ENCODE results near the gene STAT3.
"Not testable (repeated sequence)": the region's sequence is repeated elsewhere in the genome, so short reads cannot be mapped to it uniquely, and the experiment has no call there.

The STAT3 gene

DNA sequence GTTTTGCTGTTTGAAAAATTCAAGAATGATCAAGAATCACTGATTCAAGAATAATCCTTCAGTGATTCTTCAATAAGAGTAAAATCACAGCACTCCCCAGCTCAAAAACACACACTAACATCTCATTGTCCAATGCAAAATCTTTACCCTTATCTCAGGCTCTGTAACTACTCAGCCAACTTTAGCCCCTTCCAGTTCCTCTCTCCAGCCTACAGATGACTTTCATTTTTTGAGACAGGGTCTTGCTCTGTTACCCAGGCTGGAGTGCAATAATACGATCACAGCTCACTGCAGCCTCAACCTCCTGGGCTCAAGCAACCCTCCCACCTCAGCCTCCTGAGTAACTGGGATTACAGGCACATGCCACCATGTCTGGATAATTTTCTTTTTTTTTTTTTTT is 25.0 kb downstream of the STAT3 start:
- Histone ChIP-seq H3K27me3 (ENCODE audit: low read depth) (no peaks in the 10 kb centered on the region), H3K4me3 (no peak overlapping the region), H3K36me3 (replicated peaks) (no peaks in the 10 kb centered on the region), H3K9me3 (no peaks in the 10 kb centered on the region), H3K4me1 (peaks cover 45% of the 10 kb centered on the region)
- in situ Hi-C loops (cut with MboI; ENCODE audit: low sequenced_read_pairs) = no loop called here
- DNase-seq (ENCODE audit: low spot score in 2 of 2) = no peak

GRCh38 chr17:42362245-42362961 is 25.8 kb downstream of the STAT3 start:
- in situ Hi-C loops (cut with MboI; ENCODE audit: low sequenced_read_pairs) = no loop called here
- peak; percentile 77 to 83 for DNase-seq (ENCODE audit: low spot score in 2 of 2)

GRCh38 chr17:42361781-42362186 is 26.5 kb downstream of the STAT3 start:
- in situ Hi-C loops (cut with MboI; ENCODE audit: low sequenced_read_pairs) = no loop called here
- no peaks in the 10 kb centered on the region for H3K9me3 ChIP-seq
- no peaks in the 10 kb centered on the region for H3K36me3 ChIP-seq (replicated peaks)
- H3K27me3 ChIP-seq (ENCODE audit: low read depth) = no peaks in the 10 kb centered on the region
- H3K4me3 ChIP-seq = no peak overlapping the region
- peaks cover 31% of the 10 kb centered on the region for H3K4me1 ChIP-seq
- DNase-seq (ENCODE audit: low spot score in 2 of 2) = peak; percentile 59 to 62

More at GRCh38 chr17:42362245-42362961, 25.8 kb downstream of the STAT3 start:
- no peak overlapping the region for H3K4me3 ChIP-seq
- H3K4me1 ChIP-seq = peaks cover 37% of the 10 kb centered on the region
- no peaks in the 10 kb centered on the region for H3K36me3 ChIP-seq (replicated peaks)
- no peaks in the 10 kb centered on the region for H3K9me3 ChIP-seq
- H3K27me3 ChIP-seq (ENCODE audit: low read depth) = no peaks in the 10 kb centered on the region

DNA sequence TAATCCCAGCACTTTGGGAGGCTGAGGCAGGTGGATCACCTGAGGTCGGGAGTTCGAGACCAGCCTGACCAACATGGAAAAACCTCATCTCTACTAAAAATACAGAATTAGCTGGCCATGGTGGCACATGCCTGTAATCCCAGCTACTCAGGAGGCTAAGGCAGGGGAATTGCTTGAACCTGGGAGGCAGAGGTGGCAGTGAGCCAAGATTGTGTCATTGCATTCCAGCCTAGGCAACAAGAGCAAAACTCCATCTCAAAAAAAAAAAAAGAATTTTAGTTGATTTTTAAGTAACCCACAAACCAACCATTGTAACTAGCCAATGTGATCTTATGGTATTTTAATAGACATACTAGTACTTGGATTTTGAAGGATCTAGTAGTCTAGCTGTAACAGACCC is 27.9 kb downstream of the STAT3 start:
- H3K4me1 ChIP-seq = peaks cover 25% of the 10 kb centered on the region
- not testable (repeated sequence) for H3K9me3 ChIP-seq

GRCh38 chr17:42359133-42359532 is 29.1 kb downstream of the STAT3 start:
- Histone ChIP-seq H3K27me3 (ENCODE audit: low read depth) (no peaks in the 10 kb centered on the region), H3K4me3 (no peak overlapping the region), H3K36me3 (replicated peaks) (no peaks in the 10 kb centered on the region), H3K9me3 (no peaks in the 10 kb centered on the region), H3K4me1 (peaks cover 26% of the 10 kb centered on the region)
- in situ Hi-C loops (cut with MboI; ENCODE audit: low sequenced_read_pairs) = no loop called here
- no peak for DNase-seq (ENCODE audit: low spot score in 2 of 2)

More for the DNA sequence above, 27.9 kb downstream of the STAT3 start:
- H3K4me3 ChIP-seq; H3K27me3 ChIP-seq (ENCODE audit: low read depth); in situ Hi-C loops (cut with MboI; ENCODE audit: low sequenced_read_pairs); H3K36me3 ChIP-seq (replicated peaks): not testable (repeated sequence)
- DNase-seq (ENCODE audit: low spot score in 2 of 2) = peak in 1 of 2 experiments; percentile 21

DNA sequence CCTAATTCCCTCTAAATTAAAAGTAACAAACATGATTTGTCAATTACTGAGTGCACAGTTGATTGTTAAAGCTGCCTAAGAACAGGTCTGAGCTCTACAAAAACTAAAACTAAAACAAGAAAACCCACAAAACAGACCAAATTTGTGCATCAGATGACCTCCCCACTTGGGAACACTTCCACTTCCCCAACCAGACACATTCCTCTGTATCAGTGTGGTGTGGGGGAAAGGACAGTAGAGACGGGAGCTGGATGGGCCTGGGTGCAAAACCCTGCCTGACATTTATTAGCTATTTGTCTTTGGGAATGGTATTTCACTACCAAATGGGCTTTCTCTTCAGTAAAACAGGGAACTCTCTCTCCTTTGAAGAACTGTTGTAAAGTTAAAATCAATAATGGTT is 29.8 kb downstream of the STAT3 start:
- in situ Hi-C loops (cut with MboI; ENCODE audit: low sequenced_read_pairs) = no loop called here
- H3K4me3 ChIP-seq = no peak overlapping the region
- no peak for DNase-seq (ENCODE audit: low spot score in 2 of 2)
- H3K9me3 ChIP-seq = no peaks in the 10 kb centered on the region
- peaks cover 26% of the 10 kb centered on the region for H3K4me1 ChIP-seq
- H3K36me3 ChIP-seq (replicated peaks) = no peaks in the 10 kb centered on the region
- H3K27me3 ChIP-seq (ENCODE audit: low read depth) = no peaks in the 10 kb centered on the region

DNA sequence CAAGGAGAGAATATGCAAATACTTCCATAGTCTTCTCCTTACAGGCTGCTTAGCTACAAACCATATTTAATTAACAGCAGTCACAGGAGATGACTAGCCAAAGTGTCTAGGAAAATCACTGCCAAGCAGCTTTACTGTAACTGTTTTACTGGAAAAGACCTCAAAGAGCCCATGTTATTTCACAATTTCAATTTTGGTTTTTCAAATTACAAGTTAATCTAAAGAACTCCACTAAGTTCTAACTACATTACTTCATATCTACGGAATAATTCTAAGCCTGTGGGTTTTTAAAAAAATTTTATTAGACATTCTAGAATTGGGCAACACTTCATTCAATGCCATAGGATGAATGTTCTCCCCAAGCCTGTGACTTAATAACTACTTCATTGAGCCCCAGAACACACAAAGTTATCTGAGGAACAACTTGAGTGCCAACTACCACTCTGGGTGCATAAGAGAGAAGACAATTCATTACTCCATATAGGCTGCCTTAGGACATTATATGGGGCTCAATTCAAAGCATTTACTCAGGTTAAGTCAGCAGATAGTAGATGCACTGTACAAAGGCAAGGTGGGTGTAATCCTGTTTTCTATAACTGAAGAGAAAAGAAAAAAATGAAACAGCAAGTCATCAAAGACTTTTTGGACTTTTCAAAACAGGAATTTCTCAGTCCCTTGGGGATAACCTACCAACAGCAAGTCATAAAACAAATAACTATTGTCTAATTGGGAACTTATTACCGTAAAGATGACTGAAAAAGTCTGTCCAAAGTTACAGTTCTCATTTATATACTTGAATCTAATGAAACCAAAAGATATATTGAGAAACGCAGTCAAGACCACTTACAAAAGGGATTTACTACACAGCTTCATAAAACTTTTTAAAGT is 33.0 kb downstream of the STAT3 start:
- Histone ChIP-seq H3K9me3 (no peaks in the 10 kb centered on the region), H3K36me3 (replicated peaks) (no peaks in the 10 kb centered on the region), H3K4me1 (peaks cover 8% of the 10 kb centered on the region), H3K4me3 (no peak overlapping the region), H3K27me3 (ENCODE audit: low read depth) (no peaks in the 10 kb centered on the region)
- no peak for DNase-seq (ENCODE audit: low spot score in 2 of 2)
- in situ Hi-C loops (cut with MboI; ENCODE audit: low sequenced_read_pairs) = no loop called here

DNA sequence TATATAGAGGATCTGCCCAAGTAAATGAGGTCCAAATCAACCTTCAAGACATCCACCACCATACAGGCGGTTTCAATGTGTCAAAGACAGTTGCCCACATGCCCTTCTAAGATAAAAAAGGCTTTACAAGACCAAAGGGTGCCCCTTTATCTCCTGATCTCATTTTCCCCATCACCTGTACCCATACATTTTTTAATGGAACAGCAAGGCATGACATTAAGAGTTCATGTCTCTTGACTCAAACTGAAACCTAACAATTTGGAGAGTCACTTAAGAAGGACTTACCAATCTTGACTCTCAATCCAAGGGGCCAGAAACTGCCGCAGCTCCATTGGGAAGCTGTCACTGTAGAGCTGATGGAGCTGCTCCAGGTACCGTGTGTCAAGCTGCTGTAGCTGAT is 40.1 kb downstream of the STAT3 start:
- in situ Hi-C loops (cut with MboI; ENCODE audit: low sequenced_read_pairs) = no loop called here
- peaks cover 18% of the 10 kb centered on the region for H3K36me3 ChIP-seq (replicated peaks)

GRCh38 chr17:42347606-42348005 is 40.6 kb downstream of the STAT3 start:
- no peak for DNase-seq (ENCODE audit: low spot score in 2 of 2)
- in situ Hi-C loops (cut with MboI; ENCODE audit: low sequenced_read_pairs) = no loop called here
- no peaks in the 10 kb centered on the region for H3K27me3 ChIP-seq (ENCODE audit: low read depth)
- peaks cover 18% of the 10 kb centered on the region for H3K36me3 ChIP-seq (replicated peaks)
- no peak overlapping the region for H3K4me3 ChIP-seq
- H3K9me3 ChIP-seq = no peaks in the 10 kb centered on the region
- peaks cover 15% of the 10 kb centered on the region for H3K4me1 ChIP-seq

More for the DNA sequence above, 40.1 kb downstream of the STAT3 start:
- no peaks in the 10 kb centered on the region for H3K27me3 ChIP-seq (ENCODE audit: low read depth)
- H3K4me1 ChIP-seq = peaks cover 15% of the 10 kb centered on the region
- DNase-seq (ENCODE audit: low spot score in 2 of 2) = no peak
- H3K4me3 ChIP-seq = no peak overlapping the region
- no peaks in the 10 kb centered on the region for H3K9me3 ChIP-seq

DNA sequence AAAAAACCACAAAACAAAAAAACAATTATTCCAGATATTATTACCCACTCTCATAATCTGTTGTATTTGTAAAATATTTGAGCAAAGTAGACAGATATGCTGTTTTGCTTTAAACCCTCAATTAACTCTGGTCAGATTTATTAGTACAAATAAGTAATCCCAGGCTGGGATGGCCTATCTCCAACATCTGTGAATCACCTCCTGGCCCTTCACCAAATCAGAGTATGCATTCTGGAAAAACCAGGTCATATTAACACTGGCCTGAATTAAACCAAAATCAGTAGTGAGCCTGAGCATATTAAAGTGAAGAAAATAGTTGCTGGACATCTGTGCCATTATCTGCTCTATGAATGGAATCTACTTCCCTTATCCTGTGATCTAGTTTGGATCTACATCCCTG is 41.0 kb downstream of the STAT3 start:
- in situ Hi-C loops (cut with MboI; ENCODE audit: low sequenced_read_pairs) = no loop called here
- Histone ChIP-seq H3K4me1 (peaks cover 15% of the 10 kb centered on the region), H3K27me3 (ENCODE audit: low read depth) (no peaks in the 10 kb centered on the region), H3K4me3 (no peak overlapping the region), H3K9me3 (no peaks in the 10 kb centered on the region), H3K36me3 (replicated peaks) (peaks cover 21% of the 10 kb centered on the region)
- DNase-seq (ENCODE audit: low spot score in 2 of 2) = no peak

GRCh38 chr17:42346481-42346880 is 41.8 kb downstream of the STAT3 start:
- peaks cover 15% of the 10 kb centered on the region for H3K4me1 ChIP-seq
- peaks cover 24% of the 10 kb centered on the region for H3K36me3 ChIP-seq (replicated peaks)
- no peaks in the 10 kb centered on the region for H3K9me3 ChIP-seq
- in situ Hi-C loops (cut with MboI; ENCODE audit: low sequenced_read_pairs) = no loop called here
- no peak overlapping the region for H3K4me3 ChIP-seq
- no peak for DNase-seq (ENCODE audit: low spot score in 2 of 2)
- H3K27me3 ChIP-seq (ENCODE audit: low read depth) = no peaks in the 10 kb centered on the region

DNA sequence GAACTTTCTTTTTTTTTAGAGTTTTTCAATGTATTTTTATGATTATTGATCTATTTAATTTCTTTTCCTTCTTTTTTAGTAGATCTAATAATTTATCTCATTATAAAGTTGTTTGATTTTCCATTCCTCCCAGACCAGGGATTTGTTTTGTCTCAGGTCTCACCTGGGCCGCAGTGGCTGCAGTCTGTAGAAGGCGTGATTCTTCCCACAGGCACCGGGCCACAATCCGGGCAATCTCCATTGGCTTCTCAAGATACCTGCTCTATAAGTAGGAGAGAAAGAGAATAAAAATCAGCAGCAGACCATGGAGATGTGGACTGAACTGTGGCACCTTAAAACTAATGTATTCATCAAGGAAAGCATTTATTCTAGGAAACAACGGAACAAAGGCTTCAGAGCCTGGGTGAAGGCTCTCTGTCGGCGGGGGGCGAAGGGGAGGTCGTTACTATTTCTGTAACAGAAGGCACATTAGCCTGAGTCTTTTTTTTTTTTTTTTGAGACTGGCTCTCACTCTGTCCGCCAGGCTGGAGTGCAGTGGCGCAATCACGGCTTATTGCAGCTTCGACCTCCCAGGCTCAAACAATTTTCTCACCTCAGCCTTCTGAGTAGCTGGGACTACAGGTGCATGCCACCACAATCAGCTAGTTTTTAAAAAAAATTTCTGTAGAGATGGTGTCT is 42.7 kb downstream of the STAT3 start:
- Histone ChIP-seq H3K36me3 (replicated peaks) (peaks cover 24% of the 10 kb centered on the region), H3K9me3 (no peaks in the 10 kb centered on the region), H3K27me3 (ENCODE audit: low read depth) (no peaks in the 10 kb centered on the region), H3K4me3 (no peak overlapping the region), H3K4me1 (peaks cover 15% of the 10 kb centered on the region)
- no peak for DNase-seq (ENCODE audit: low spot score in 2 of 2)
- in situ Hi-C loops (cut with MboI; ENCODE audit: low sequenced_read_pairs) = no loop called here

DNA sequence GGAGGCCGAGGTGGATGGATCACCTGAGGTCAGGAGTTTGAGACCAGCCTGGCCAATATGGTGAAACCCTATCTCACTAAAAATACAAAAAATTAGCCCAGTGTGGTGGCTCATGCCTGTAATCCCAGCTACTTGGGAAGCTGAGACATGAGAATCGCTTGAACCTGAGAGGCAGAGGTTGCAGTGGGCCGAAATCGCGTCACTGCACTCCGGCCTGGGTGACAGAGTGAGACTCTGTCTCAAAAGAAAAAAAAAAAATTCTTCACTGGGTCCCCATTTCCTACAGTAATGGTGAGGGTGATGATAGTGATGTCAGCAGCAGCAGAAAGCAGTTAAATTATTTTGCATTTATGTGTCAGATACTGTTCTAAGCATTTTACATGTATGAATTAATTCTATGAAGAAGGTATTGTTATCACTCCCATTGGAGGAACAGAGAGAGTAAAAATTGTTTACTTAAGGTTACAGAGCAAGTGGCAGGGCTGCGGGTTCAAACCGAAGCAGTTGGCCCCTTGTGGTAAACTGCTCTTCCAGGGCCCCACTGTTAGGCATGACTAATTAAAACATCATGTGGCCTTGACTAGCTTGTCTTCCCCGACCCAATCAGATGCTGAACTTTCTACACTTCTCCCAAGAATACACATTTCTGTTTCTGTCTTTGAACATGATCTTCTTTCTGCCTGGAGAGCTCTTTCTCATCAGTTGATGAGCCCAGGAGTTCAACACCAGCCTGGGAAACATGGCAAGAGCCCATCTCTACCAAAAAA is 45.8 kb downstream of the STAT3 start:
- in situ Hi-C loops (cut with MboI; ENCODE audit: low sequenced_read_pairs) = no loop called here
- Histone ChIP-seq H3K9me3 (no peaks in the 10 kb centered on the region), H3K4me3 (no peak overlapping the region), H3K4me1 (no peaks in the 10 kb centered on the region), H3K36me3 (replicated peaks) (peaks cover 32% of the 10 kb centered on the region), H3K27me3 (ENCODE audit: low read depth) (no peaks in the 10 kb centered on the region)
- DNase-seq (ENCODE audit: low spot score in 2 of 2) = no peak
